Gastrocnemius medialis (tissue), 4 donors: ENCODE results near the gene HSFX3. TPM values are rescaled to one million over a fixed set of nuclear protein-coding genes. Genes with fewer than 3 reads are reported as not detected.
A peak's percentile ranks its signal among the peaks of the same experiment; 100 is the strongest.
"Not testable (repeated sequence)": the region's sequence is repeated elsewhere in the genome, so short reads cannot be mapped to it uniquely, and the experiment has no call there.

Experiments used
- ATAC-seq, 2 donors: fragments of 150-250 bp; one replicate each; pipeline ENCODE4 v1.9.1; 2016
- DNase-seq, 2 donors: peaks; one replicate each; pipeline ENCODE4 v3.0.0-alpha.2; 2019
- H3K27ac ChIP-seq, 4 donors: fragments of 200-600 bp; sonication (generic); 1 replicate in 1 of 4; 2 replicates in 3 of 4; pipeline ENCODE4 v1.5.1; 2016 to 2018; ENCODE audit warnings: mild to moderate bottlenecking in 2 of 4, moderate library complexity in 1 of 4
- H3K27me3 ChIP-seq, 3 donors: fragments of 200-600 bp; sonication (generic) in 2 of 3; 1 replicate in 1 of 3; 2 replicates in 2 of 3; pipeline versions ENCODE4 v1.5.1 to v1.6.0; 2016 to 2019; ENCODE audit warnings: mild to moderate bottlenecking in 1 of 3, moderate library complexity in 1 of 3
- H3K36me3 ChIP-seq, 2 donors: fragments of 200-600 bp; sonication (generic) in 1 of 2; one replicate each; pipeline ENCODE4 v1.5.1; 2017 to 2018
- H3K4me1 ChIP-seq, 2 donors: fragments of 200-600 bp; sonication (generic) in 1 of 2; one replicate each; pipeline ENCODE4 v1.5.1; 2016 to 2017; ENCODE audit warnings: mild to moderate bottlenecking in 2 of 2
- H3K4me3 ChIP-seq, 4 donors: fragments of 200-600 bp; sonication (generic) in 3 of 4; 1 replicate in 1 of 4; 2 replicates in 3 of 4; pipeline ENCODE4 v1.5.1; 2016 to 2019; ENCODE audit warnings: mild to moderate bottlenecking in 2 of 4
- H3K9me3 ChIP-seq, 3 donors: fragments of 200-600 bp; sonication (generic) in 2 of 3; 1 replicate in 1 of 3; 2 replicates in 2 of 3; pipeline ENCODE4 v1.5.1; 2016 to 2019
- CTCF ChIP-seq, 5 experiments: fragments of 450-650 bp in 3 of 5; fragments of 200-600 bp in 2 of 5; sonication (generic) in 2 of 5; IDR thresholded peaks in 4 of 5; conservative IDR thresholded peaks in 1 of 5; 1 replicate in 4 of 5; 2 replicates in 1 of 5; pipeline ENCODE4 v1.5.1; 2016 to 2019; ENCODE audit warnings: antibody characterized with exemption in 5 of 5, mild to moderate bottlenecking in 3 of 5, moderate library complexity in 3 of 5
- POLR2A ChIP-seq, 2 donors: fragments of 450-650 bp; IDR thresholded peaks; one replicate each; pipeline ENCODE4 v1.6.1; 2017; ENCODE audit warnings: antibody characterized with exemption in 2 of 2, mild to moderate bottlenecking in 2 of 2, moderate library complexity in 2 of 2
- in situ Hi-C, 4 donors: fragments of 200-750 bp; cut with MboI; loops; one replicate each; pipeline versions ENCODE4 v1.15.0 to v1.8.0; 2017; ENCODE audit warnings: low sequenced_read_pairs in 4 of 4
- intact Hi-C: fragments of 100-400 bp; cut with DNase I; formaldehyde crosslinking; loops from one replicate; pipeline ENCODE4 v1.15.1; 2023; ENCODE audit warnings: low total_unique reads
- total RNA-seq, 4 donors: library from RNA; depleted of rRNA; stranded (reverse); fragments of >200 nt; gene quantifications; one replicate each; pipeline versions ENCODE4 v1.1.0 to v1.2.3, GENCODE V29; 2016

Gene HSFX3
- total RNA-seq, 4 donors from 2014 or later, result not detected

DNA sequence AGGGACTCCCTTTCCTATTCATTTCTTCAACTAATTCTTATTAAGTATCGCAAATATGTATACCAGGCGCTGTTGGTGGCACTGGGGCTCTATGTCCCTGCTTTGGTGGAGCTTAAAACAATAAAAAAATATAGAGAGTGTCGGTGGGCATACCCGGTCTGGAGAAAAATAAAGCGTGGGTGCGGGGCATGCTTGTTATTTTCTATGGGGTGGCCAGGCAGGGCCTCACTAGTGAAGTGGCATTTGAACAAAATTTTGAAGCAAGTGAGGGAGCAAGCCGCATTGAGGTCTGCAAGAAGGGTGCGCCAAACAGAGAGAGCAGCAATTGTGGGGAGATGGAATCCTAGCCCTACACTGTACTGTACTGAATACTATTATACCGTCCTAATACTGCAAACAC is 44.1 kb downstream of the HSFX3 start:
- H3K36me3 ChIP-seq, result peaks cover 0 to 8% of the 10 kb centered on the region in 2 donors
- peak overlapping the region; percentile 86 to 89 (median 86) for H3K27ac ChIP-seq
- H3K4me3 ChIP-seq, result peak overlapping the region; percentile 63 to 79 (median 72)
- intact Hi-C loops (loop anchor here (1.0 kb wide), 1 partner anchor 35 kb away; no protein-coding TSS in a partner anchor), in situ Hi-C loops (loop anchor here in 2 of 4 donors (25.0 kb wide), 2 partner anchors 107 to 1207 kb away; no protein-coding TSS in a partner anchor)
- ATAC-seq (no peak), DNase-seq (no peak)
- H3K4me1 ChIP-seq, result peaks cover 2 to 8% of the 10 kb centered on the region in 2 donors
- H3K9me3 ChIP-seq, result no peaks in the 10 kb centered on the region
- no peaks in the 10 kb centered on the region for H3K27me3 ChIP-seq
- no peak for TF ChIP-seq POLR2A (IDR thresholded peaks at IDR 0.05)
- TF ChIP-seq CTCF (IDR thresholded peaks at IDR 0.05 in 4 of 5, conservative IDR thresholded peaks at IDR 0.05 in 1 of 5), result no peak

- peak; percentile 77 to 84 for DNase-seq
- TF ChIP-seq CTCF (IDR thresholded peaks at IDR 0.05 in 4 of 5, conservative IDR thresholded peaks at IDR 0.05 in 1 of 5), result peak in 1 of 5 experiments; percentile 10
- peak; percentile 90 to 93 for TF ChIP-seq POLR2A (IDR thresholded peaks at IDR 0.05)
- Histone ChIP-seq H3K4me1 (peaks cover 2 to 8% of the 10 kb centered on the region in 2 donors), H3K36me3 (peaks cover 0 to 8% of the 10 kb centered on the region in 2 donors), H3K27me3 (no peaks in the 10 kb centered on the region), H3K27ac (peak within 1 kb of the TSS; percentile 86 to 89 (median 86)), H3K9me3 (no peaks in the 10 kb centered on the region), H3K4me3 (peak within 1 kb of the TSS; percentile 63 to 79 (median 72))
- in situ Hi-C loops (loop anchor here in 2 of 4 donors (25.0 kb wide), 2 partner anchors 107 to 1207 kb away; no protein-coding TSS in a partner anchor), intact Hi-C loops (loop anchor here (1.0 kb wide), 1 partner anchor 35 kb away; no protein-coding TSS in a partner anchor)
- peak; percentile 94 to 98 for ATAC-seq
These were observed 44.6 kb downstream of the HSFX3 start, which contains the start of gene IDS for GRCh38 chrX:149504915-149505651. TSS of gene IDS (minus strand) at chrX:149505306. CDS start at chrX:149505137, 169 bp downstream.

DNA sequence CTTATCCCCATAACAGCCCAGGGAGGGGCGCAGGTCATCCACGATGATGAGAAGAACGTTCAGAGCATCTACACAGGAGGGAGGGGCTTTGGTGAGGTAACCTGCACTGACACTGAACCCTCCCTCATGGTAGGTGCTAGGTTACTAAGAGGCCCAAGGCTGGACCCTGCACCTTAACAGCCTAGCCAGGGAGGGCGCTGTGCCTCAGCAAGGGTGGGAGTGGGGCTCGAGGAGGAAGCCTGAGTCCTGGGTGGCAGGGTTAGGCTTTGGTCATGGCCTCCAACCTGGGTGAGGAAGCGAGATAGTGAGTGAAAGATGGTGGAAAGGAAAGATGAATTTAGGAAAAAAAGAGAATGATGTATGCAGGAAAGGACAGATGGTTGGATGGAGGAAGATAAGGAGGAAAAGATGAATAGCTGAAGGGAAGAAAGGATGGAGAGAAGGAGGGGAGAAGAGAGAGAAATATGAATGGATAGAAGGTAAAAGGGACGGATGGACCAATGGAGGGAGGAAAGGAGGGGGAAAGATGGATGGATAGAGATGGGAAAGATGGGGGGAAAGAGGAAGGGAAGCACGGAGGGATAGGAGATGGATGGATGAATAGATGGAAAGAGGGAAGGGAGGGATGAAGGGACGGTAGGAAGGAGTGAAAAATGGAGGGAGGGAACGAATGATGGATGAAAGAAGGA is 45.4 kb downstream of the HSFX3 start:
- Histone ChIP-seq H3K4me3 (peak overlapping the region; percentile 63 to 79 (median 72)), H3K9me3 (no peaks in the 10 kb centered on the region), H3K27me3 (no peaks in the 10 kb centered on the region), H3K36me3 (peaks cover 0 to 8% of the 10 kb centered on the region in 2 donors), H3K27ac (peak overlapping the region; percentile 86 to 89 (median 86)), H3K4me1 (peaks cover 2 to 8% of the 10 kb centered on the region in 2 donors)
- ATAC-seq, result no peak
- intact Hi-C loops (no loop called here), in situ Hi-C loops (loop anchor here in 2 of 4 donors (25.0 kb wide), 2 partner anchors 108 to 1208 kb away; no protein-coding TSS in a partner anchor)
- no peak for TF ChIP-seq POLR2A (IDR thresholded peaks at IDR 0.05)
- no peak for TF ChIP-seq CTCF (IDR thresholded peaks at IDR 0.05 in 4 of 5, conservative IDR thresholded peaks at IDR 0.05 in 1 of 5)
- DNase-seq, result no peak

DNA sequence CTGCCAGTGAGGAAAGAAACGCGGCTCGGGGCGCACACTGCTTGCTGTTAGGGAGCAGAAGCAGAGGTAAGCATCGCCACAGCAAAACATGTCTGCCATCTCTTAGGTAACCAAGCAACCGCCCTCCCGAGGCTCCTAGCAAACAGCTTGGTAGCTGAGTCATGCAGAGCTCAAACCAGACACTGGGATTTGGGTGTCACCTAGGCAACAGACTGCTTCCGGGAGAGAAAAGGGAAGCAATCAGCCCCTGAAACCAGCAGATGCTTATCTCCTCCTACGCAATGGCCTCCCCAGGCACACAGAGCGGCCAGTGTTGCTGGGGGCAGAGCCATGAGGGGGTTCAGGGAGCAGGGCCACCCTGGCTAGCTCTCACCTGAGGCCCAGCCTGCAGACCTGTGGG is 46.3 kb downstream of the HSFX3 start:
- intact Hi-C loops, H3K27me3 ChIP-seq, H3K4me1 ChIP-seq, H3K9me3 ChIP-seq, H3K27ac ChIP-seq: not testable (repeated sequence)
- ATAC-seq (peak in 1 of 2 donors; percentile 22), DNase-seq (peak in 1 of 2 donors; percentile 19)
- Histone ChIP-seq H3K4me3 (peak overlapping the region in 1 of 4 donors; percentile 79), H3K36me3 (peaks cover 0 to 14% of the 10 kb centered on the region in 2 donors)
- in situ Hi-C loops, result loop anchor here in 2 of 4 donors (25.0 kb wide), 2 partner anchors 109 to 1209 kb away; no protein-coding TSS in a partner anchor

DNA sequence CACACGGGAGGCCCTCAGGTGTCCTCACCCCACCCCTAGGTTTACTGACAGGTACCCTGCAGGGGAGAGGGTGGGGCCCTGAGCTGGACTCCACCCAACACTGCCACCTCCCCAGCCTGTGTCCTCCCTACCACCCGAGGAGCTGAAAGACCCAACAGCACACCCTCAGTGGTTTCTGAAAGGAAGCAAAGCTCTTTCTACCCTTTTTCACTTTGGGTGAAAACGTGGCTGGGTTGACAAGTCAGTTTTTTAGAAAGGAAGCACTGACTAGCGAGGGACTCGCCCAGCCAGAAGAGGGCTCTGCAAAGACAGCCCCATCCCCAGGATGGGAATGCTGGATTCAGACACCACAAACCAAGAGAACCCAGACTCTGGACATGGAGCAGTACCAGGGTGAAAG is 46.8 kb downstream of the HSFX3 start:
- peaks cover 0 to 15% of the 10 kb centered on the region in 2 donors for H3K36me3 ChIP-seq
- ATAC-seq, H3K9me3 ChIP-seq, intact Hi-C loops, H3K27me3 ChIP-seq, H3K4me3 ChIP-seq, H3K27ac ChIP-seq, DNase-seq, H3K4me1 ChIP-seq: not testable (repeated sequence)
- in situ Hi-C loops, result loop anchor here in 2 of 4 donors (25.0 kb wide), 2 partner anchors 109 to 1209 kb away; no protein-coding TSS in a partner anchor
